GM12801 (cell line): ENCODE data around the gene CTCFL.

Source experiments
- TF ChIP-seq, protein P1 (sequence below): IDR thresholded peaks from one replicate; pipeline ENCODE4 v1.5.1; 2011; ENCODE audit warnings: control low read depth; ENCODE audit not compliant: insufficient read length; ENCODE audit errors: extremely low read depth

The CTCFL gene

GRCh38 chr20:57563522-57563921 lies 38.6 kb upstream of the CTCFL start:
- TF ChIP-seq, protein P1, sequence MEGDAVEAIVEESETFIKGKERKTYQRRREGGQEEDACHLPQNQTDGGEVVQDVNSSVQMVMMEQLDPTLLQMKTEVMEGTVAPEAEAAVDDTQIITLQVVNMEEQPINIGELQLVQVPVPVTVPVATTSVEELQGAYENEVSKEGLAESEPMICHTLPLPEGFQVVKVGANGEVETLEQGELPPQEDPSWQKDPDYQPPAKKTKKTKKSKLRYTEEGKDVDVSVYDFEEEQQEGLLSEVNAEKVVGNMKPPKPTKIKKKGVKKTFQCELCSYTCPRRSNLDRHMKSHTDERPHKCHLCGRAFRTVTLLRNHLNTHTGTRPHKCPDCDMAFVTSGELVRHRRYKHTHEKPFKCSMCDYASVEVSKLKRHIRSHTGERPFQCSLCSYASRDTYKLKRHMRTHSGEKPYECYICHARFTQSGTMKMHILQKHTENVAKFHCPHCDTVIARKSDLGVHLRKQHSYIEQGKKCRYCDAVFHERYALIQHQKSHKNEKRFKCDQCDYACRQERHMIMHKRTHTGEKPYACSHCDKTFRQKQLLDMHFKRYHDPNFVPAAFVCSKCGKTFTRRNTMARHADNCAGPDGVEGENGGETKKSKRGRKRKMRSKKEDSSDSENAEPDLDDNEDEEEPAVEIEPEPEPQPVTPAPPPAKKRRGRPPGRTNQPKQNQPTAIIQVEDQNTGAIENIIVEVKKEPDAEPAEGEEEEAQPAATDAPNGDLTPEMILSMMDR: no peak

DNA sequence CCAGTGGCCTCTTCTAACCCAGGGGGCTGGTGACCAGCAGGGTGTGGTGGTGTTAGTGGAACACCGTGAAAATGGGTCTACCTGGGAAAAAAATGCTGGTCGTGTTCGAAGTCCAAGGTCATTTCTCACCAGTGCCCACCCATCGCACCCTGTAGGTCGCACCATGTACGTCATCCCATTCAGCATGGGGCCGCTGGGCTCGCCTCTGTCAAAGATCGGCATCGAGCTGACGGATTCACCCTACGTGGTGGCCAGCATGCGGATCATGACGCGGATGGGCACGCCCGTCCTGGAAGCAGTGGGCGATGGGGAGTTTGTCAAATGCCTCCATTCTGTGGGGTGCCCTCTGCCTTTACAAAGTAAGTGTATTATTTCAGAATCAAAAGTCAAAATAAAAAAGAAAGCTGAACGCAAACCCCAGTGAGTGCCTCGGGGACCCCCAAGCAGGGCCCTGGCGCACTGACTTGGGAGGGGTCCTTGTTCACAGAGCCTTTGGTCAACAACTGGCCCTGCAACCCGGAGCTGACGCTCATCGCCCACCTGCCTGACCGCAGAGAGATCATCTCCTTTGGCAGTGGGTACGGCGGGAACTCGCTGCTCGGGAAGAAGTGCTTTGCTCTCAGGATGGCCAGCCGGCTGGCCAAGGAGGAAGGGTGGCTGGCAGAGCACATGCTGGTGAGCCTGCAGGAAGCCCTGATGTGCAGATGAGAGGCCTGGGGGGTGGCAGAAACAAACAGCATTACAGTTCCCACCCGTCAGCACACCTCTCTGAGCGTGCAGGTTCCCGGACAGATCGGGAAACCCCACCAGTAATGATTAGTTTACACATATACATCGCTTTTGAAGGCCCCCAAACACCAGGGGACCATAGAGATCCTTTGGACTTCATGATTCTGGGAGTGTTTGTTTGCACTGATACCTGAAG lies 37.9 kb upstream of the CTCFL start:
- TF ChIP-seq, protein P1: no peak

DNA sequence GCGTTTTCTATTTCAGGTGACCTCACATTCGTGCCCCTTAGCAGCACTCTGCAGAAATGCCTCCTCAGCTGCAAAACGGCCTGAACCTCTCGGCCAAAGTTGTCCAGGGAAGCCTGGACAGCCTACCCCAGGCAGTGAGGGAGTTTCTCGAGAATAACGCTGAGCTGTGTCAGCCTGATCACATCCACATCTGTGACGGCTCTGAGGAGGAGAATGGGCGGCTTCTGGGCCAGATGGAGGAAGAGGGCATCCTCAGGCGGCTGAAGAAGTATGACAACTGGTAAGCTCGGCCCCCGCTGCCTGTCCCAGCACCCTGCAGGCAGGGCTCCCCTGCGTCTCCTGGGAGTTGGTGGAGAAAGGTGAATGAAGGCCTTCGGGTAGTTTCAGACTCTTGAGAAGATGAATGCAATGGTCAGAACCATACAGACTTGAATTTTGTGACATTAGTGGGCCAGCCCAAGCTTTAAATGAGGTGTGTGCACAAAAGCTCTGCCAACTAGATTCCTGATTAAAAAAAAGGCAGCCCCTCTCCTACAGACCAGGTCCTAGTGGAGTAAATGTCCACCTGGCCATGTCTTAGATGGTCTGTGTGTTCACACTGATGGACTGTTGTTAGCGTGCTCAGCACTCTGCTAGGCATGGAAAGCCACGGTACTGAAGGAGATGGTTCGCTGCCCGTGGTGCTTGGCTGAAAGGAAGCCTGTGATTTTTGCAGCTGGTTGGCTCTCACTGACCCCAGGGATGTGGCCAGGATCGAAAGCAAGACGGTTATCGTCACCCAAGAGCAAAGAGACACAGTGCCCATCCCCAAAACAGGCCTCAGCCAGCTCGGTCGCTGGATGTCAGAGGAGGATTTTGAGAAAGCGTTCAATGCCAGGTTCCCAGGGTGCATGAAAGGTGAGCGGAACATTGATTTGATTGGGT lies 36.7 kb upstream of the CTCFL start:
- TF ChIP-seq, protein P1: no peak

DNA sequence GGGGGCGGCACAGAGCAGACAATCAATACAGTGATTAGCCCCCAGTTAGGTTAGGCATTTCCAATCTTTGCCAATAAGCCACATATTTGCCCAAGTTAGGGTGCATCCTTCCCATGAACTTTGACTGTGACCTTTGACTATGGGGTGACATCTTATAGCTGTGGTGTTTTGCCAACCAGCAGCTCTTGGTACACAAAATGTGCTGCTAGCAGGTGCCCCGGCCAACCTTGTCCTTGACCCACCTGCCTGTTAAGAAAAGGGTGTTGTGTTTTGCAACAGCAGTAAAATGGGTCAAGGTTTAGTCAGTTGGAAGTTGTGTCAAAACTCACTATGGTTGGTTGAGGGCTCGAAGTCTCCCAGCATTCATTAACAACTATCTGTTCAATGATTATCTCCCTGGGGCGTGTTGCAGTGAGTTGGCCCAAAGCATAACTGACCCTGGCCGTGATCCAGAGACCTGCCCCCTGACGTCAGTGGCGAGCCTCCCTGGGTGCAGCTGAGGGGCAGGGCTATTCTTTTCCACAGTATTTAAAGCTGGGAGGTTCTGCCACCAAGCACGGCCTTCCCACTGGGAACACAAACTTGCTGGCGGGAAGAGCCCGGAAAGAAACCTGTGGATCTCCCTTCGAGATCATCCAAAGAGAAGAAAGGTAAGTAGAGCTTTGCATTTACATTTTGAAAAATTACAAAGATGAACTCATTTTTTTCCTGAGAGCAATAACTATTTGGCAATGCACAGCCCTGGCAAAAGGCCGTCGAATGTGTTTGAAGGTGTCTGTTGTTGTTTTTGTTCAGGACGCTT lies 35.8 kb upstream of the CTCFL start, which contains the start of gene PCK1:
Gene PCK1 (plus strand): TSS at position 557 of the 802 bp plus-strand sequence. CDS start 302 bp downstream, outside the sequence.
- TF ChIP-seq, protein P1: no peak

DNA sequence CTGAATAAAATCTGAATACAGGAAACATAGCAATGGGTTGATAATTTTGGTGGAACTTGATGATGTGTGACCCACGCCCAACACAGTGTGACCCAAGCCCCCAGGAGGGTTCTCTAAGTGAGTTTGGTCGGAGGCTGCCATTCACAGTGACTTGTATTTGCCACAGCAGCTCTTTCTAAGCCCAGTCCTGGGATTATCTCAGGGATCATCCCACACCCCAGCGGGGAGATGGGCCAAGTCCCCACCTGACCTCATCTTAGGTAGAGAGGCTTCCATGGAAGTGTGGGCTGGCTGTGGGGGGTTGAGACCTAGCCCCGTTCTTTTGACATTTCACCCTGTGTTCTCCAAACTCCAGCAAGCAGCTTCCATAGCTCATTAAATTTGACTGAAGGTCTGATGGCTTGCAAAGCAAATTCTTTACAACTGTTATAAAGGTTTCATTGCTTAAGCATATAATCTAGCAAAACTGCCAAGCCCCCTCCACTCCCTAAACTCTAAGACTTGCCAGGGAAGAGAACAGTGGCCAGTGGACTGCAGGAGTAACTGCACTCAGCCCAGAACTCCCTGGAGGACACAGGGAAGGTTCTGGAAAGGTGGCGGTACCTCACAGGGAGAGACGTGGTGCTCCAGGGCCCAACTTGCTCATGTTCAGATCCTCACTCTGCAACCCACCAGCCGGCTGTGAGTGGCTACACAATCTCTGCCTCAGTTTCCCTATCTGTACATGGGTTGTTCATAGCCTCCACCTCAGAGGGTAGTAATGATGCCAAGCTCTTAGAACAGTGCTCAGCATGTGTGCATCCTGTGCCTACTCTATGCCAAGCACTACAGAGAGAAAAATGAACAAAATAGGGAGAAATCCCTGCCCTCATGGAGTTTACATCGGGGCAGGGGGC lies 35.0 kb upstream of the CTCFL start:
- TF ChIP-seq, protein P1: no peak

GRCh38 chr20:57559289-57559634 lies 34.3 kb upstream of the CTCFL start:
- TF ChIP-seq, protein P1: no peak
